ENCODE data around the gene HOXA10.

GRCh38 chr7:27172315-27172774, 1.8 kb downstream of the HOXA10 start:
- TF ChIP-seq CTCF (IDR thresholded peaks at IDR 0.05), result no peak
- TF ChIP-seq EP300 (IDR thresholded peaks at IDR 0.05), result no peak
- no peak for TF ChIP-seq POLR2A (IDR thresholded peaks at IDR 0.05)
